SK-N-SH treated with all-trans-retinoic acid at 6 μM for 48 hours (cell line): ENCODE measurements around the gene CTTNBP2.

Experiments
- ATAC-seq: fragments of 200-7000 bp; cut with Tn5 transposase; 3 replicates; pipeline ENCODE4 v1.9.1; 2020; ENCODE audit warnings: mild to moderate bottlenecking, moderate library complexity
- ARNTL ChIP-seq: fragments of 450-650 bp; formaldehyde crosslinking; IDR thresholded peaks from 2 replicates; pipeline ENCODE4 v1.5.0; 2020; ENCODE audit warnings: low read depth, mild to moderate bottlenecking, moderate library complexity, borderline replicate concordance
- BACH2 ChIP-seq: fragments of 250-450 bp; sonication (Bioruptor Pico); IDR thresholded peaks from 2 replicates; pipeline ENCODE4 v1.9.0; 2021; ENCODE audit warnings: mild to moderate bottlenecking, borderline replicate concordance
- CSDC2 ChIP-seq: fragments of 250-450 bp; sonication (Bioruptor Pico); IDR thresholded peaks from 2 replicates; pipeline ENCODE4 v1.5.0; 2020; ENCODE audit warnings: mild to moderate bottlenecking, moderate library complexity
- ESRRG ChIP-seq: fragments of 250-450 bp; sonication (Bioruptor Pico); IDR thresholded peaks from 2 replicates; pipeline ENCODE4 v1.6.1; 2021; ENCODE audit warnings: mild to moderate bottlenecking
- GLIS3 ChIP-seq: fragments of 250-450 bp; sonication (Bioruptor Pico); IDR thresholded peaks from 2 replicates; pipeline ENCODE4 v1.5.0; 2020; ENCODE audit warnings: mild to moderate bottlenecking, moderate library complexity
- ISL1 ChIP-seq: fragments of 250-450 bp; sonication (Bioruptor Pico); IDR thresholded peaks from 2 replicates; pipeline ENCODE4 v2.1.2; 2022; ENCODE audit warnings: mild to moderate bottlenecking, moderate library complexity
- OSR1 ChIP-seq: fragments of 250-450 bp; sonication (Bioruptor Pico); IDR thresholded peaks from 2 replicates; pipeline ENCODE4 v1.8.0; 2022; ENCODE audit warnings: moderate library complexity, mild to moderate bottlenecking, inconsistent platforms
- PPARA ChIP-seq: fragments of 250-450 bp; sonication (Bioruptor Pico); IDR thresholded peaks from 2 replicates; pipeline ENCODE4 v1.5.0; 2020; ENCODE audit warnings: mild to moderate bottlenecking, borderline replicate concordance
- RARB ChIP-seq: fragments of 250-450 bp; sonication (Bioruptor Pico); IDR thresholded peaks from 2 replicates; pipeline ENCODE4 v1.8.0; 2021; ENCODE audit warnings: mild to moderate bottlenecking, moderate library complexity
- TCF4 ChIP-seq: fragments of 250-450 bp; sonication (Bioruptor Pico); IDR thresholded peaks from 2 replicates; pipeline ENCODE4 v1.8.0; 2021; ENCODE audit warnings: mild to moderate bottlenecking, moderate library complexity, borderline replicate concordance
- TOX ChIP-seq: fragments of 250-450 bp; sonication (Bioruptor Pico); IDR thresholded peaks from 2 replicates; pipeline ENCODE4 v1.8.0; 2021; ENCODE audit warnings: mild to moderate bottlenecking, moderate library complexity, borderline replicate concordance
- ZC3H10 ChIP-seq: fragments of 250-450 bp; sonication (Bioruptor Pico); IDR thresholded peaks from 2 replicates; pipeline ENCODE4 v1.5.1; 2021; ENCODE audit warnings: mild to moderate bottlenecking, moderate library complexity
- ZFP30 ChIP-seq: fragments of 450-650 bp; formaldehyde crosslinking; IDR thresholded peaks from 2 replicates; pipeline ENCODE4 v1.5.0; 2022; ENCODE audit warnings: mild to moderate bottlenecking, moderate library complexity
- ZNF565 ChIP-seq: fragments of 450-650 bp; formaldehyde crosslinking; conservative IDR thresholded peaks from 2 replicates; pipeline ENCODE4 v1.5.0; 2020; ENCODE audit warnings: low read depth, mild to moderate bottlenecking, moderate library complexity
- ZNF70 ChIP-seq: fragments of 450-650 bp; formaldehyde crosslinking; IDR thresholded peaks from 2 replicates; pipeline ENCODE4 v1.5.0; 2020; ENCODE audit warnings: mild to moderate bottlenecking, moderate library complexity
- TF ChIP-seq, protein P1 (sequence below): fragments of 250-450 bp; sonication (Bioruptor Pico); IDR thresholded peaks from 2 replicates; pipeline ENCODE4 v1.8.0; 2021; ENCODE audit warnings: low read depth, mild to moderate bottlenecking, moderate library complexity, borderline replicate concordance
- TF ChIP-seq, protein P2 (sequence below): fragments of 250-450 bp; sonication (Bioruptor Pico); IDR thresholded peaks from 2 replicates; pipeline ENCODE4 v1.5.0; 2020; ENCODE audit warnings: mild to moderate bottlenecking, moderate library complexity
- TF ChIP-seq, protein P3 (sequence below): fragments of 250-450 bp; sonication (Bioruptor Pico); IDR thresholded peaks from 2 replicates; pipeline ENCODE4 v1.5.1; 2021; ENCODE audit warnings: mild to moderate bottlenecking, moderate library complexity

The CTTNBP2 gene

DNA sequence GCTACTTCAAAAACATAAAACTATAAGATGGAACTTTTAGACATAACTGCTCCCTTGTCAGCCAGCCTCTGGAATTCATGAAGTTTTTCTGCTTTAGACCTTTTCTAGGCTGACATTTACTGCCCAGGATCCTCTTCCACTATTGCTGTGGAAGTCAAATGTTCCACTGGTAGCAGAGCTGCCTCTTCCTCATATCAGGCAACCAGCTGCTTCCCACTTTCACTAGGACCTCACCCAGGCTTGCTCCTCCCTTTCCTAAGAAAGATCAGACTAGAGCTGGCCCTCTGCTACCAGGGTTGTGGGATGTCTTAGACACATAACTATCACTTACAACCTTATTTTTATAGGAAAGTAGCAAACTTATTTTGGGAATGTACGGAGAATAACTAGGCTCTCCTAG lies 121.5 kb downstream of the CTTNBP2 start:
- TF ChIP-seq, protein P1, sequence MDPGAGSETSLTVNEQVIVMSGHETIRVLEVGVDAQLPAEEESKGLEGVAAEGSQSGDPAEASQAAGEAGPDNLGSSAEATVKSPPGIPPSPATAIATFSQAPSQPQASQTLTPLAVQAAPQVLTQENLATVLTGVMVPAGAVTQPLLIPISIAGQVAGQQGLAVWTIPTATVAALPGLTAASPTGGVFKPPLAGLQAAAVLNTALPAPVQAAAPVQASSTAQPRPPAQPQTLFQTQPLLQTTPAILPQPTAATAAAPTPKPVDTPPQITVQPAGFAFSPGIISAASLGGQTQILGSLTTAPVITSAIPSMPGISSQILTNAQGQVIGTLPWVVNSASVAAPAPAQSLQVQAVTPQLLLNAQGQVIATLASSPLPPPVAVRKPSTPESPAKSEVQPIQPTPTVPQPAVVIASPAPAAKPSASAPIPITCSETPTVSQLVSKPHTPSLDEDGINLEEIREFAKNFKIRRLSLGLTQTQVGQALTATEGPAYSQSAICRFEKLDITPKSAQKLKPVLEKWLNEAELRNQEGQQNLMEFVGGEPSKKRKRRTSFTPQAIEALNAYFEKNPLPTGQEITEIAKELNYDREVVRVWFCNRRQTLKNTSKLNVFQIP (CRISPR knock-in tag) = no peak
- TF ChIP-seq TOX (CRISPR knock-in tag) = no peak
- TF ChIP-seq, protein P2, sequence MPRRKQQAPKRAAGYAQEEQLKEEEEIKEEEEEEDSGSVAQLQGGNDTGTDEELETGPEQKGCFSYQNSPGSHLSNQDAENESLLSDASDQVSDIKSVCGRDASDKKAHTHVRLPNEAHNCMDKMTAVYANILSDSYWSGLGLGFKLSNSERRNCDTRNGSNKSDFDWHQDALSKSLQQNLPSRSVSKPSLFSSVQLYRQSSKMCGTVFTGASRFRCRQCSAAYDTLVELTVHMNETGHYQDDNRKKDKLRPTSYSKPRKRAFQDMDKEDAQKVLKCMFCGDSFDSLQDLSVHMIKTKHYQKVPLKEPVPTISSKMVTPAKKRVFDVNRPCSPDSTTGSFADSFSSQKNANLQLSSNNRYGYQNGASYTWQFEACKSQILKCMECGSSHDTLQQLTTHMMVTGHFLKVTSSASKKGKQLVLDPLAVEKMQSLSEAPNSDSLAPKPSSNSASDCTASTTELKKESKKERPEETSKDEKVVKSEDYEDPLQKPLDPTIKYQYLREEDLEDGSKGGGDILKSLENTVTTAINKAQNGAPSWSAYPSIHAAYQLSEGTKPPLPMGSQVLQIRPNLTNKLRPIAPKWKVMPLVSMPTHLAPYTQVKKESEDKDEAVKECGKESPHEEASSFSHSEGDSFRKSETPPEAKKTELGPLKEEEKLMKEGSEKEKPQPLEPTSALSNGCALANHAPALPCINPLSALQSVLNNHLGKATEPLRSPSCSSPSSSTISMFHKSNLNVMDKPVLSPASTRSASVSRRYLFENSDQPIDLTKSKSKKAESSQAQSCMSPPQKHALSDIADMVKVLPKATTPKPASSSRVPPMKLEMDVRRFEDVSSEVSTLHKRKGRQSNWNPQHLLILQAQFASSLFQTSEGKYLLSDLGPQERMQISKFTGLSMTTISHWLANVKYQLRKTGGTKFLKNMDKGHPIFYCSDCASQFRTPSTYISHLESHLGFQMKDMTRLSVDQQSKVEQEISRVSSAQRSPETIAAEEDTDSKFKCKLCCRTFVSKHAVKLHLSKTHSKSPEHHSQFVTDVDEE (CRISPR knock-in tag) = no peak
- TF ChIP-seq ZFP30 (CRISPR knock-in tag) = no peak
- TF ChIP-seq, protein P3, sequence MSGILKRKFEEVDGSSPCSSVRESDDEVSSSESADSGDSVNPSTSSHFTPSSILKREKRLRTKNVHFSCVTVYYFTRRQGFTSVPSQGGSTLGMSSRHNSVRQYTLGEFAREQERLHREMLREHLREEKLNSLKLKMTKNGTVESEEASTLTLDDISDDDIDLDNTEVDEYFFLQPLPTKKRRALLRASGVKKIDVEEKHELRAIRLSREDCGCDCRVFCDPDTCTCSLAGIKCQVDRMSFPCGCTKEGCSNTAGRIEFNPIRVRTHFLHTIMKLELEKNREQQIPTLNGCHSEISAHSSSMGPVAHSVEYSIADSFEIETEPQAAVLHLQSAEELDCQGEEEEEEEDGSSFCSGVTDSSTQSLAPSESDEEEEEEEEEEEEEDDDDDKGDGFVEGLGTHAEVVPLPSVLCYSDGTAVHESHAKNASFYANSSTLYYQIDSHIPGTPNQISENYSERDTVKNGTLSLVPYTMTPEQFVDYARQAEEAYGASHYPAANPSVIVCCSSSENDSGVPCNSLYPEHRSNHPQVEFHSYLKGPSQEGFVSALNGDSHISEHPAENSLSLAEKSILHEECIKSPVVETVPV (CRISPR knock-in tag) = no peak
- no peak for TF ChIP-seq ZNF565
- no peak for TF ChIP-seq CSDC2
- ATAC-seq = no peak

DNA sequence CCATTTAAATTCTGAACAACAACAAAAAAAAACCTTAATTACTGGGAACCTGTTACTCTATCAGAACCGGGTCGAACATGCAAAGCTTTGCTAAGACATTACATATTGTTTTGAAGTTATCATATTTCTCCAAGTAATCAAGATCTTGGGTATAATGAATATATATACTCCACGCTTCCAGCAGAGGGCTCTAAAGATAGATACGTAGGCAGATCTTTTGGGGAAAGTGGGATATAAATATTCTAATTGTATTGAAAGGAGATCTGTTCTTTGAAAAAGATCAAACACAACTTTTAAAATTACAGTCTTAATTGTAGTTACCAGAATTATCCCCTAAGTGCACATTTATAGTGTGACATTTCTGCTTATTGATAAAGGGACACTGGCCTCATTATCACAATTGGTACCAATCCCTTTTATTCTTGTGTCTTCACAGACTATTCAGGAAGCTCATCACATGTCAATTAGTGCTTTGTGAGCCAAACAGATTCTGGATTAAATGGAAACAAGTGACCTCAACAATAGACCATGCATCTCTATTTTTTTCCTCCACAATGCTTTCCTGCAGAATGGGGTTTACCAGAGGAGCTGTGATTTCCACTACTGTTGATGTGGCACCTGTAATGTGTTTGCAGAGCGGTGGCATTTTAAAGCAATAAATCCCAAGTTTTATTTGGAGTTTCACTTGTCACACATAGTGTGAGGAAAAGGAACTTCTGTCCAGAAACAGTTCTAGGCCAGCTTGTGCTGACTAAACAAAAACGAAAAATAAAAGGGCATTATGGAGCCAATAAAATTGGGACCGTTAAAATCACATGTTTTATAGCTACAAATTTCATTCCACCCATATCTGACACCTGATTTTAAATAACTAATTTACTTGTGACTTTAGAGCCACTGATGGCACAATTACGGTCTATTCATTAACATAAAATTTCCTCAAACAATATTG lies 122.4 kb downstream of the CTTNBP2 start:
- ATAC-seq = peak; percentile 66; the same call in 2 of the 3 replicates
- TF ChIP-seq OSR1 (CRISPR knock-in tag) (no peak), TCF4 (CRISPR knock-in tag) (no peak), ARNTL (CRISPR knock-in tag) (no peak), ESRRG (CRISPR knock-in tag) (no peak), GLIS3 (CRISPR knock-in tag) (no peak), RARB (CRISPR knock-in tag) (no peak), CSDC2 (no peak), ZC3H10 (CRISPR knock-in tag) (no peak), ZNF565 (no peak), ISL1 (CRISPR knock-in tag) (no peak), ZNF70 (CRISPR knock-in tag) (no peak), PPARA (no peak), TOX (CRISPR knock-in tag) (no peak), BACH2 (CRISPR knock-in tag) (no peak)
- TF ChIP-seq, protein P1 (CRISPR knock-in tag) = no peak
- TF ChIP-seq, protein P3 (CRISPR knock-in tag) = no peak
- TF ChIP-seq, protein P2 (CRISPR knock-in tag) = no peak
